GM12892 (cell line): Measurements from ENCODE around the gene ELAC2.

ENCODE experiments used
- POLR2A ChIP-seq: IDR thresholded peaks from 2 replicates; pipeline ENCODE4 v1.6.1; 2011; ENCODE audit warnings: low read depth, low read length, control low read depth
- POLR2AphosphoS5 ChIP-seq: IDR thresholded peaks from 2 replicates; pipeline ENCODE4 v1.6.1; 2011; ENCODE audit warnings: low read depth, low read length, control low read depth

- no peak for TF ChIP-seq POLR2AphosphoS5
- TF ChIP-seq POLR2A: no peak
These were observed 38.6 kb downstream of the ELAC2 start for GRCh38 chr17:12979246-12979645.
